NCI-H460 (cell line): ENCODE measurements around the gene GLTP. TPM values are rescaled to one million over a fixed set of nuclear protein-coding genes. Genes with fewer than 3 reads are reported as not detected.
"Not testable (repeated sequence)": the region's sequence is repeated elsewhere in the genome, so short reads cannot be mapped to it uniquely, and the experiment has no call there.

ENCODE experiments used
- DNase-seq: peaks from one replicate; pipeline ENCODE4 v3.0.0-alpha.2; 2016; ENCODE audit warnings: low read depth; ENCODE audit errors: extremely low read depth
- total RNA-seq: library from RNA; depleted of rRNA; stranded (reverse); fragments of >200 nt; shearing (Covaris generic); gene quantifications from 2 replicates; pipeline ENCODE4 v1.2.3, GENCODE V29; 2014

GLTP gene
- total RNA-seq, 1 experiment from 2014 or later: 139 TPM

DNA sequence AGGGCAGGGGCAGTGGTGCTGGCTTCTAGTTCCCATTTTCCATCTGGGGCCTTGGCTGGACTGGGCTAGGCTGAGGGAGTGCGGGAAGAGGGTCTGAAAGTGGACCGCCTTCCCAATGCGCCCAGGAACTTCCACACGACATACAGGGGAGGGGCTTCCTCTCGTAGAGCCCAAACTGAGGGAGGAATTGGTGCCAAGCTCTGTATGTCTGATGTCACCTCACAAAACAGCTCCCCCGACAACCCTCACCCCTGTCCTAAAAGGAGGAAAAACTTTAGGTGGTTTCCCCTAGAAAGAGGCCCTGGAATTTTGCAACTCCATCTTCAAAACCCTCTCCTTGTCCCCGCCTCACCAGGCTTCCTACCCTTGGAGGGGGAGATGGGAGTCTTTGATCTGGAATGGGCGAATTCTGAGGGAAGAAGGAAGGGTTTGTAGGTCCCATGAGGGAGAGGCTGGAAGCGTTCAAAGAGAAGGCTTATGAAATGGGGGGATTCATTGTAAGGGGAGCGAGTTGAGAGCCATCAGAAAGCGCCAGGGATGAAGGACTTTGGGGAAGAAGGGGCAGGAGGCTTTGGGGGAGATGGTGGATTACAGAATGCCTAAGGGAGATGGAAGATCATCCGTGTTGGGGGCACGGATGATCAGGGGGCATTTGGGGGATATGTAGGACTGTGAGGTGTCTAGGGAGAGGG, 844 bp downstream of the GLTP start:
- no peak for DNase-seq

DNA sequence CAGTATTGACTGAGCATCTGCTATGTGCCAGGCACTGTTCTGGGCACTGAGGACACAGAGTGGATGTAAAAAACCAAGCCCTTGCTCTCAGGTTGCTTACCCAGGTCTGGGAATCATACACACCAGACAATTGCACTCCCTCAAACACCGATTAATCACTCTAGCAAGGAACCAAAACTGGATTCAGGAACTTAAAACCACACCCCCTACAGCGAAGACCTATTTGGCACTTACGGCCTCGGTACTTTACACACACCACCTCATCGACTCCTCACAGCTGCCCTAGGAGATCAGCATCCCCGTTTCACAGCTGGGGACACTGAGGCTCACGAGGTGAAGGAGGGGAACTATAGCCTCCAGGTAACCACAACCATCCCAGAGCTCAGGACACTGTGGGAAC, 1.6 kb downstream of the GLTP start:
- DNase-seq: no peak

DNA sequence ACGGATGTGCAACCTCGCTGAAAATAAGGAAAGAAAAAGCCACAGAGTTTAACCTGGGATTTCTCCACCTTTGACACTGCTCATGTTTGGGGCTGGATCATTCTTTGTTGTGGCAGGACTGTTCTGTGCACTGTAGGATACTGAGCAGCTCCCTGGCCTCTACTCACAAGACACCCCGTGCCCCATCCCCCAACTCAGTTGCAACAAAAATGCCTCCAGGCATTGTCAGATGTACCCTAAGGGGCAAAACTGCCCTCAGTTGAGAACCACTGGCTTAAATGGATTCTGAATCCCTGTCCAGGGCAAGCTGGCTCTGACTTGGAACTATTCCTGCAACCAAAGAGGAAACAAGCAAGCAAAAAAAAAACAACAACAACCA, 2.1 kb downstream of the GLTP start:
- no peak for DNase-seq

DNA sequence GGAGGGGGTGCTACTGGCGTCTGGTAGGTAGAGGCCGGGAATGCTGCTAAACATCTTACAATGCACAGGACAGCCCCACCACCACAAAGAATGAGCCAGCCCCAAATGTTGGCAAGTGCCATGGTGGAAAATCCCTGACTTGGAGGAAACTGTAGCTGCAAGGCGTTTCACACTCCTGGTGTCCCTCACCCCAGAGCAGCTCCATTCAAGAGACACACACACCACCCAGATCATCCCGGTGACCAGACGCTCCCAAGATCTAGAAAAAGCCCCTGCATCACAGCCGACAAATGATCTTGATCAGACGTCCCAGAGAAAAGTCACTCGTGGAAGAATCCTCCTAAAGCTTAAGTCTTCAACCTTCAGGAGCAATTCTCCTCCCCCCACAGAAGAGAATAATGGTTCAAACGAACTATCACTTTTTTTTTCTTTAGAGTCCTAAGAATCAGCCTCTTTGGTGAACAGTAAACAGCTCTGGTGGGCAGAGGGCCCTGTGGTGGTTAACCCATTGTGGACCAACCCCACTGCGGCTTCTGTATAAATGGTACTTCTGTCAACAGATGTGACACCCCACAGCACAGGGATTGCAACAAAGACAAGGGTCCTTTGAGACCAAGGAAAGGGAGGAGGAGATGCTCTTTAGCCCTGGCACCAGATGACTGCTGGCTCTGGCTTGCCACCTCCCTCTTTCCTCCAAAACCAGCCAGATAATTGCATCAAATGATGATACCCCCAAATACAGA, 2.7 kb downstream of the GLTP start:
- no peak for DNase-seq

DNA sequence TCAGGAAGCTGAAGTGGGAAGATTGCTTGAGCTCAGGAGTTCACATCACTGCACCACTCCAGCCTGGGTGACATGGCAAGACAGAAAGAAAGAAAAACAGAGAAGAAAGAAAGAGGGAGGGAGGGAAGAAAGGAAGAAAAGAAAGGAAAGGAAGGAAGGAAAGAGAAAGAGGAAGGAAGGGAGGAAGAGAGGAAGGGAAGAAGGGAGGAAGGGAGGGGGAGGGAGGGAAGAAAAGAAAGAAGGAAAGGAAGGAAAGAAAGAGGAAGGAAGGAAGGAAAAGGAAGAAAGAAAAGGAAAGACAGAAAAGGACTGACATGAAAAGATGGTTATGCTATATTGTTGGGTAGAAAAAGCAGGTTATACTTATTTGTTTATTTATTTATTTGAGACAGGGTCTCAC, 3.9 kb downstream of the GLTP start:
- no peak for DNase-seq

DNA sequence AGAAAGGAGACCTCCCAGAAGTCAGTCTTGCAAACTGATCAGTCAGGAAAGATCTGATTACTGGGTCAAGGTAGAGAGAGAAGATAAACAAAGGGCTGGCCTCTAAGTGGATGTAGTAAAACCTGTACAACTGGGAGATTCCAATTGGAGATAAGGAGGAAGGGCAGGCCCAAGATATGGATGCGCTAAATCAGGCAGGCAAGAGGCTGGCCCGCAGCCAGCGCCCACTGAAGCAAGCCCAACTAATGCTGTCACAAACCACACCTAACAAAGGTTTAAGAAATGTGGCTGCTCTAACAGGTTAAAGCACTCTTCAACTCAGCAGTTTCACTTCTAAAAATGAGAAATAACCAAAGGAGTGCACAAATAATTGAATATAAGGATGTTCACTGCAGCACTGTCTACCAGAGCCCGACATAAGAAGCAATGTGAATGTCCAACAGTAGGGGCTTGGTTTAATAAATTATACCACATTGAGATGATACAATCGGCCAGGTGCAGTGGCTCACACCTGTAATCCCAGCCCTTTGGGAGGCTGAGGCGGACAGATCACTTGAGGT, 4.7 kb downstream of the GLTP start:
- DNase-seq: no peak

DNA sequence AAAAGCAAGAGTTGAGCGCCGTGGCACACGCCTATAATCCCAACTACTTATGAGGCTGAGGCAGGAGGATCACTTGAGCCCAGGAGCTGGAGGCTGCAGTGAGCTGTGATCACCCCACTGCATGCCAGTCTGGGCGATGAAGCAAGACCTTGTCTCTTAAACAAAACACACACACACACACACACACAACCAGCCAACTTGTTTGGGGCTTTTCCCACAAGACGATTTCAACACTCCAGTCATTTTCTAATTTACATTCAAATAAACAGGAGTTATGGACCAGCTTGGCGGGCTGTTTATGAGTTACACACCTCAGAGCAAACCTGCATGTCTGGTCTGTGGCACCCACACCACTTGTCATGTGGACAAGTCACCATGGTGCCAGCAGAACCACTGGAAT, 6.7 kb downstream of the GLTP start:
- DNase-seq: no peak

DNA sequence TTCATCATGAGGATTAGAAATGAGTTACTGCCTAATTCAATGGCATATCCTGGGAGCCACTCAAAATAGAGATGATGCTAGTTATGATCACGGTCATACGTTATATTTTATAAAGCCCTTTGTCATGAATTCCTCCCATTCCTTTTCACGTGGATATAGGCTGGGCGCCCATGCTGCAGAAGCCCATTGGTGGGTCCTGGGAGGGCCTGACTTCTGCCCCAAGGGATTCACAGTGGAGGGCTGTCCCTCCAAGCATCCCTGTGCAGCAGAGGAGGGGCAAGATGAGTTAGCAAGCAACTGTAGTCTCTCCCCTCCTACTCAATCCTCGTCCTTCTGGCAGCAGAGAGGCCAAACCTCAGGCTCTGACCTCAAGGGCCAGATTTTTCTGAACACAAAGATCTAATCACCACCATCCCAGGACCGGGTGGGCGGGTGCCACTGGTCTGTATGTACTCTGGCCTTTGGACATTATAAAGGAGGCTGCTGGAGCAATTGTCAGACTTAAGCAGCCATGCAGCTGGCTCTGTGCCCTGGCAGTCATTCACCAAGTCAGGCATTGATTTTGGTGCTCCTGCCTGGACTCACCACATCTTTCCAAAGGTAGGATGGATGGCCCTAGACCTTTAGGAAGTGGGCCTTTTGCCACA, 8.6 kb downstream of the GLTP start:
- DNase-seq: no peak

DNA sequence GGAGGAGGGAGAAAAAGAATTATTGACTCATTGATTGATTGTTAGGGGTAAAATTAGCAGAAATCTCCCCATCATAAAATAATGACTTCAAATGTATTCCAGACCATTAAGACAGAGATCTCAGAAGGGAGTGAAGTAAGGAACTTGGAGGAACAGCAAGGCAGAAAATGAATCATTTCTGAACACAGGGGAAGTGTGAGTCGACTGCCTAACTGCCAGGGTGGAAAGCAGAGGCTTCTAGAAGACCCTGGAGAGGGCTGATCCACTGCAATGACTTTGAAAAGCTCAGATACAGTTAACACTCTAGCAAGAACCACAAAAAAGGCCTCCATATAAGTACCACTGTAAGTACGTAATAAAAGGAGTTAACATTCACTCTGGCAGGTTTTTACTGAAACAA, 9.7 kb downstream of the GLTP start:
- DNase-seq: no peak

DNA sequence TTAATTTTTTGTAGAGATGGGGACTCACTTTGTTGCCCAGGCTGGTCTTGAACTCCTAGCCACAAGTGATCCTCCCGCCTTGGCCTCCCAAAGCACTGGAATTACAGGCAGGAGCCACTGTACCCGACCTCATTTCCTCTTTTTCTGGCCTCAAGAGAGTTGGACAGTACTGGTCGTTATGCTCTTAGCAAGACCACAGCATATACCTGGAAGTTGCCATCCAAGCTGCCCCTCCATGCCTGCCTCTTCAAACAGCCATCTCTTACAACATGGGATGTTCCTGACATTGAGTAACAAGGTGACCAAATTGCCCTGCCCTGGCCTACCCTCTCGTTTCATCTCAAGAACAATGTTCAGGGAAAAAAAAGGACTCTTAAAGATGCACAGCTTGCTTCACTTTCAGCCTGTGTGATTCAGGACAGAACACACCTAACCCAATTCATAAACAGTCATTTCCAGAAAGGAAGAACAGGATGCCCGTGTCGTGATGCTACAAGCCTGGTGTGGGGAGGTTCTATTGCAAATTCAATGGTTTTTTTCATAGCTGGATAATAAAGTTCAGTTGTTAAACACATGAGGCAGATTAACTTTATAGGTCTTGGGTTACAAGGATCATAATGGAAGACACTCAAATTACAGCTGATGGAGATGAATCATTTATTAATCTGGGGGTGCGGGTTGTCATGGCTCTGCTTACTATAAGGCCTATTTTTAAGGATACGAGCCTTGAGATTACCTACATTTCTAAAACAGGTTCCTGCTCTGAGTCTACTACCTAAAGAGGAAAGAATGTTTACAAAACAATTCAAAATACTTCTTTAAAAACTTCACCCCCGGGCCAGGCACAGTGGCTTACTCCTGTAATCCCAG, 11.9 kb downstream of the GLTP start:
- DNase-seq: no peak

DNA sequence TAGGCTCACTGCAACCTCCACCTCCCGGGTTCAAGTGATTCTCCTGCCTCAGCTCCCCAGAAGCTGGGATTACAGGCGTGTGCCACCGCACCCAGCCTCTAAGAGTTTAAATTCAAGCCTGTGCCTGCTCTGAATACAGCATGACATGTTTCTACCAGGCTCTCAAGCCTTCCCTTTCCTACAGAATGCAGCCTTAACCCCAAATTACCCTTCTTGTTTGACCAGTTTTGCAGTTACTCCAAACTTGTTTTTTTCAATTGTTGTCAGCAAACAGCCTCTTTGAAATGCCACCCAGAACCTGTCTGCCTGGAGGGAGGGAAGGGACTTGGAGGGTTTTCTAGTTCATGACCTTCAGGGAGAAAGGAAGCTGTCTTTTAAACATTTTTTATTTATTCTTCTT, 15.4 kb downstream of the GLTP start:
- DNase-seq: no peak

DNA sequence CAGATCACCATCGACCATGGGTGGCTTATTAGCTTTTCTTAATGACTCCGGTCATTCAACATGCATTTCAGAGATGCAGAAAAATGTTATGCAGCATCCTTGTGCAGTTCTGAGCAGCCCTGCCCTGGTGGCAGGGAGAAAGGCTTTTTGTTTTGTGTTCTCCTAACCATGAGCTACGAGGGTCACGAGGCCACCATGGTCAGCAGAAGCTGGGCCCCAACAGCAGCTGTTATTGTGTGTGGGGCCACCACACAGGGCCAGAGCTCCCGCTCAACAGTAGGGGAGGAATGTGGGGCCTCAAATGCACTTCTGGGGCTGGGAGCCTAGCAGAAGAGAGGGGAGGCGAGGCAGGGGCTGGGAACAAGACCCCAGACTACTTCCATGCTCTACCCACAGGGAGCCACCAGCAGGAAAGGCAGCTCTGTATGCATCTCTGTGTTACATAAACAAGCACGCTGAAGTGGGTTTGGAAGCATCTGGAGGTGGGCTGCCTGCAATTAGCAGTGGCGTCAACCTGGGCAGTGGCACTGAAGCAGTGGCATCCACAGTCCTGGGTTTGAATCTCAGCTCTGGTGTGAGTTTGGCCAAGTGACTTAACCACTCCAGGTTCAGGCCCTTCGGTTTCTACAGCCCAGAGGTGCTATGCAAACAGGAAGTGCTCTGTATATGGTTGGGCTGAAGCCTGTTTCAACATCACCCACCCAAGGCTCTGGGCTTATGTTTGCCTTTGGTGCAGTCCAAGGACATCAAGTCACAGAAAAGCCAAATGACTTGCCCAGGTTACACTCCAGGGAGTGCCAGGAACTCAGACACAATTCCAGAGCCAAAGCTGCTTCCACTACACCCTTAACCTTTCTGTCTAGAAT, 16.3 kb downstream of the GLTP start:
- no peak for DNase-seq

DNA sequence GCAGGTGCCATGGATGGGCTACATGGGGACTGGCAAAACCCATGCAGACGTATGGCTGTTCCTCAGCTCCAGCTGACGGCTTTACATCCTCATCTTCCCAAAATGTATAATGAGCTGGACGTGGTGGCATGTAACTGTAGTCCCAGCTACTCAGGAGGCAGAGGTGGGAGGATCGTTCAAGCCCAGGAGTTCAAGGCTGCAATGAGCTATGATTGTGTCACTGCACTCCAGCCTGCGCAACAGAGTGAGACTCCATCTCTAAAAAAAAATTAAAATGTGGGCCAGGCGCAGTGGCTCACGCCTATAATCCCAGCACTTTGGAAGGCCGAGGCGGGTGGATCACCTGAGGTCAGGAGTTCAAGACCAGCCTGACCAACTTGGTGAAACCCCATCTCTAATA, 17.9 kb downstream of the GLTP start:
- DNase-seq: not testable (repeated sequence)

DNA sequence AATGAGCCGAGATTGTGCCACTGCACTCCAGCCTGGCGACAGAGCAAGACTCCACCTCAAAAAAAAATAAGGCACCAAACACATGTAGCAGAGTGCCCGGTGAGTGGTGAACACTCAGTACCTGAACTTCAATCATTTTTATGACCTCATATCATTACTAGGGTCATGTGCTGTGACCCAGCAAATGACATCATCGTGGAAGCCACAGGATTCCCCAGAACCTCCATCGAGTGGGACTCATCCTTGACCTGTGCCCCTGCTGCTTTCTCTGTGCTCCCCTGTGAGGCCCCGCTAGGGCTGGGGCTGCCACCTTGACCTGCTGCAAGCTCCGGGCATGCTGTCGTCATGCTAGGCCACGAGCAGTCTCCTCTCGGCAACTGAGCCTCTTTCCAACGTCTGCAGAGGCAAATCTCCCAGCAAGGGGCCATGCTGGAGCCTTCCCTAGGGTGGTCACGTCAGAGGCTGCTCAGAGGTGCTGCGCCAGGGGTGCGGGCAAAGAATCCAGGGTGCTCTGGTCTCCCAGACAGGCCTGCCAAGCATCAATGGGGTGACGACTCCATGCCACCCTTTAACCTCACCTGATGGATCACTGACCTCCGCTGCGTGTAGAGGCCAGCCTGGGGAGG, 18.5 kb downstream of the GLTP start:
- no peak for DNase-seq

DNA sequence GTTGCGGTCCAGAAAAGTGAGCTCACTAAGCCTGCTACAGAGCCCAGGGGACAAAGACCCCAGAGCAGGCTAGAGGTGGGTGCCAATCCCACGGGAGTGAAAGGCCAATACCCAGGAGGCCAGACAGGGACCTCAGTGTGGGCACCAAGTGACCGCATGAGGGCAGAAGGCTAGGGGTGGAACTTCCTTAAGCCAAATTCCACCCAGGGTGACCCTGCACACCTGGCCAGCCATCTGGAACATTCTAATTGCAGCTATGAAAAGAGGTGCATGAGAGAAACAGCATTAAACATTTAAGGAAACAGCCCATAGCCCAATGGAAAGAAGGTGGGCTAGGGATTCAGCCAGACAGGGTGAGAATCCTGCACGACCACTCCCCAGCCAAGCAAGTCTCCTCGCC, 19.4 kb downstream of the GLTP start:
- DNase-seq: no peak

DNA sequence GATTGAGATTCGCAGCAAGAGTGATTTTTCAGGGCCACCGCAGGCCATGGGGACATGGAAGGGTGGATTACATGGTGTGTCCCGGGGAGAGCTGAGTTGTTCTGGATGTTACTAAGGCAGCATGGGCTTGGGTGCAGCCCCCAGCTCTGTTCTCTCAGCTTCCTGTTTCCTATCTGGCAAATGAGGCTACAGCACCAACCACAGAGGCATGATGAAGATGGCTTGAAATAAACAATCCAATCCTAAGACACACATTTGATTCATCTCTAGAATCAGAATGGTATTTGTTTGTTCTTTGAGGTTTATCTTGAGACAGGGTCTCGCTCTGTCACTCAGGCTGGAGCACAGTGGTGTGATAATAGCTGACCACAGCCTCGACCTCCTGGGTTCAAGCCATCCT, 21.6 kb downstream of the GLTP start:
- no peak for DNase-seq

DNA sequence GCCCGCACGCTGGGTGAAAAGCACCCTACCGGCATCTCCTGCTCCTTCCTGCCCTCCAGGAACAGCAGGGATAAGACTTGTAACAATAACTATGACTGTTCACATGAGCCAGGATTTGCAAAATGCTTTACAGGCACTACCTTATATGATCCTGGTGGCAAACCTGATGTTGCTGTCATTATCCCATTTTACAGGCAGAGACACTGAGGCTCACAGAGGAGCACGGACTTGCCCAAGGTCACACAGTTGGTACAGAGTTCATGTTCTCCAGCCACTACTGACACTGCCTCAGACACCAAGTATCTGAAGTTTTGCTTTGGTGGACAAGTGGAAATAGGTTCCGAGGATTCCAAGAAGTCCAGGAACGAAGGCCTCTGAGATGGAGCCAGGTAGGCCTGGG, 22.6 kb downstream of the GLTP start:
- no peak for DNase-seq

DNA sequence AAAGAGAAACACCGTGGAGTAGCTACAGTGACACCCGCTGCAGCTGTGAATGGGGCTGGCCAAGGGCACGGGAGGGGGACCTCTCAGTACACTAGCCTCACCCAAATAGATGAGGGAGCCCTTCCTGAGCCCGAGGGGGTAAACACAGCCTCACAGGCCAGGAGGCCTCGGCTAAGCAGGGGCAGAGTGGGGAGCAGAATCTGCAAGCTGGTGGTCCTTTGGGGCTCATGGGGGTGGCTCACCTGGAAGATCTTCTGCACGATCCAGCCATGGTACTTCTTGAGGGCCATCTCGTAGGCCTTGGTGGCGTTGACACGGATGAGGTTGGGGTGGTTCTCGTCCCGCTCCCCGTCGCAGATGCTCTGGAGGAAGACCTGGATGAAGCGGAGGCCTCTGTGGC, 25.0 kb downstream of the GLTP start:
- DNase-seq: no peak

DNA sequence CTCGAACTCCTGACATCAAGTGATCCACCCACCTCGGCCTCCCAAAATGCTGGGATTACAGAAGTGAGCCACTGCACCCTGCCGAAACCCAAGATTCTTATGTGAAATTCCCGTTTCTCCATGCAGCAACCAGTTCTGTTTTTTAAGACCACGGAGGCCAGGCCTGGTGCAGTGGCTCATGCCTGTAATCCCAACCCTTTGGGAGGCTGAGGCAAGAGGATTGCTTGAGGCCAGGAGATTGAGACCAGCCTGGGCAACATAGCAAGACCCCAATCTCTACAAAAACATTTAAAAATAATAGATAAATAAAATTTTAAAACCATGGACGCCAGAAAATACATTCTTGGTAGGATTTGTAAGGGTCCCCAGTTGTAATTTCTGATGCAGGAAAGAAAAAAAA, 29.8 kb downstream of the GLTP start:
- not testable (repeated sequence) for DNase-seq
